K562 (cell line): ENCODE data around the gene NOD2. TPM values are rescaled to one million over a fixed set of nuclear protein-coding genes. Genes with fewer than 3 reads are reported as not detected.

Experiments used
- ATAC-seq: fragments of 200-7000 bp; cut with Tn5 transposase; 3 replicates; pipeline ENCODE4 v1.9.1; 2020; ENCODE audit warnings: moderate library complexity
- BruUV-seq: library from RNA; stranded (reverse); fragments of 400-500 nt; replicated peaks from 2 replicates; lab custom pipeline; 2021; lab: Mats Ljungman, UMichigan
- CTCF ChIA-PET: fragments of 300-600 bp; formaldehyde crosslinking; extraction: SDS; loops from one replicate; lab custom pipeline; 2021; ENCODE audit warnings: low intra/inter-chr PET ratio; lab: Yijun Ruan, JAX
- POLR2A ChIA-PET: fragments of 300-600, 350-650 bp; sonication (Branson Sonifier 250); formaldehyde crosslinking; extraction: SDS; loops from one replicate; lab custom pipeline; 2021; ENCODE audit warnings: antibody characterized with exemption, inconsistent platforms; lab: Yijun Ruan, JAX
- DNase-seq, 4 experiments: peaks; one replicate each; pipeline versions ENCODE4 v3.0.0 to v3.0.0-alpha.2; 2011 to 2018; ENCODE audit warnings: low spot score in 3 of 4, mixed read lengths in 3 of 4; ENCODE audit errors: extremely low read depth in 1 of 4
- FAIRE-seq: peaks from 2 replicates; lab custom pipeline; 2011; peaks lifted over from hg19 to GRCh38; lab: Jason Lieb, UNC
- H2AFZ ChIP-seq: 2 replicates; pipeline ENCODE4 v1.6.0; 2011; ENCODE audit warnings: low read depth, low read length, control low read depth, inconsistent platforms
- H3K27ac ChIP-seq: fragments of 200-600 bp; 3 replicates; pipeline ENCODE4 v1.8.0; 2011; ENCODE audit warnings: low read depth, mild to moderate bottlenecking, control low read depth, inconsistent platforms, low read length, moderate library complexity, mixed read lengths; ENCODE audit errors: extremely low read depth
- H3K27me3 ChIP-seq, 2 experiments: fragments of 300-600 bp in 1 of 2; 2 replicates in 1 of 2; 3 replicates in 1 of 2; pipeline versions ENCODE4 v1.6.0 to v1.8.0; 2011; ENCODE audit warnings: inconsistent platforms in 2 of 2, low read length in 2 of 2, mild to moderate bottlenecking in 1 of 2, mixed read lengths in 1 of 2, moderate library complexity in 1 of 2; ENCODE audit not compliant: control insufficient read depth in 2 of 2, insufficient read depth in 2 of 2
- H3K36me3 ChIP-seq: fragments of 300-600 bp; 3 replicates; pipeline ENCODE4 v1.8.0; 2011; ENCODE audit warnings: mild to moderate bottlenecking, low read length, inconsistent platforms; ENCODE audit not compliant: control insufficient read depth, insufficient read depth
- H3K4me1 ChIP-seq, 2 experiments: fragments of 200-600 bp in 1 of 2; replicated peaks in 1 of 2; 2 replicates in 1 of 2; 3 replicates in 1 of 2; pipeline versions ENCODE4 v1.5.1 to v1.8.0; 2011; ENCODE audit warnings: inconsistent platforms in 2 of 2, low read length in 2 of 2, mild to moderate bottlenecking in 1 of 2, mixed read lengths in 1 of 2, moderate library complexity in 1 of 2; ENCODE audit not compliant: control insufficient read depth in 2 of 2, insufficient read depth in 2 of 2
- H3K4me2 ChIP-seq: 2 replicates; pipeline ENCODE4 v1.6.1; 2011; ENCODE audit warnings: low read length, control low read depth, inconsistent platforms, mixed read lengths; ENCODE audit not compliant: insufficient read depth
- H3K4me3 ChIP-seq: fragments of 200-600 bp; sonication (generic), shearing (Covaris generic); 2 replicates; pipeline ENCODE4 v1.5.1; 2016; ENCODE audit warnings: control low read depth, inconsistent platforms
- H3K79me2 ChIP-seq: fragments of 200-600 bp; 3 replicates; pipeline ENCODE4 v1.8.0; 2011; ENCODE audit warnings: low read length, inconsistent platforms; ENCODE audit not compliant: control insufficient read depth, insufficient read depth
- H3K9ac ChIP-seq, 2 experiments: 2 replicates each; pipeline versions ENCODE4 v1.6.0 to v1.6.1; 2011; ENCODE audit warnings: low read depth in 2 of 2, low read length in 2 of 2, control low read depth in 1 of 2, inconsistent platforms in 1 of 2, mild to moderate bottlenecking in 1 of 2, mixed read lengths in 1 of 2; ENCODE audit not compliant: insufficient read depth in 1 of 2
- H3K9me1 ChIP-seq: one replicate; pipeline ENCODE4 v1.6.0; 2011; ENCODE audit warnings: inconsistent platforms, mild to moderate bottlenecking, low read length, moderate library complexity; ENCODE audit not compliant: control insufficient read depth, insufficient read depth
- H3K9me3 ChIP-seq: replicated peaks from 2 replicates; pipeline ENCODE4 v1.5.1; 2011; ENCODE audit warnings: low read depth, low read length, inconsistent platforms; ENCODE audit not compliant: control insufficient read depth, insufficient read depth
- H4K20me1 ChIP-seq: replicated peaks from 2 replicates; pipeline ENCODE4 v1.6.1; 2011; ENCODE audit warnings: low read length, inconsistent platforms, mixed read lengths; ENCODE audit not compliant: control insufficient read depth, insufficient read depth
- ARID3B ChIP-seq: fragments of 250-450 bp; sonication (Bioruptor Pico); IDR thresholded peaks from 2 replicates; pipeline ENCODE4 v1.4.0; 2020; ENCODE audit warnings: borderline replicate concordance
- CTCF ChIP-seq, 3 experiments: IDR thresholded peaks in 2 of 3; conservative IDR thresholded peaks in 1 of 3; 2 replicates each; pipeline ENCODE4 v1.5.1; 2011 to 2012; ENCODE audit warnings: low read length in 3 of 3, mild to moderate bottlenecking in 3 of 3, control low read depth in 2 of 3, improper control_type of control experiment in 1 of 3, inconsistent platforms in 1 of 3, low read depth in 1 of 3, mixed read lengths in 1 of 3, moderate library complexity in 1 of 3; ENCODE audit not compliant: insufficient read depth in 2 of 3
- DEAF1 ChIP-seq: fragments of 450-650 bp; formaldehyde crosslinking; IDR thresholded peaks from 2 replicates; pipeline ENCODE4 v1.4.0; 2020; ENCODE audit warnings: mild to moderate bottlenecking, moderate library complexity
- KAT7 ChIP-seq: sonication (generic); formaldehyde crosslinking; IDR thresholded peaks from 2 replicates; pipeline ENCODE4 v1.8.0; 2022; ENCODE audit warnings: missing genetic modification reagents, mild to moderate bottlenecking, borderline replicate concordance
- RAD21 ChIP-seq, 2 experiments: fragments of 250-450 bp in 1 of 2; fragments of 450-650 bp in 1 of 2; sonication (Bioruptor Pico) in 1 of 2; formaldehyde crosslinking in 1 of 2; IDR thresholded peaks in 1 of 2; conservative IDR thresholded peaks in 1 of 2; 2 replicates each; pipeline versions ENCODE4 v1.4.0 to v1.8.0; 2020 to 2022; ENCODE audit warnings: mild to moderate bottlenecking in 2 of 2, moderate library complexity in 1 of 2
- SLC30A9 ChIP-seq: fragments of 250-450 bp; sonication (Bioruptor Pico); IDR thresholded peaks from 2 replicates; pipeline ENCODE4 v1.8.0; 2022; ENCODE audit warnings: mild to moderate bottlenecking, moderate library complexity
- SRF ChIP-seq, 2 experiments: fragments of 250-450, 450-650 bp in 1 of 2; sonication (Bioruptor Pico) in 1 of 2; sonication (generic) in 1 of 2; formaldehyde crosslinking; IDR thresholded peaks; 2 replicates each; pipeline versions ENCODE4 v1.5.0 to v1.5.1; 2020 to 2022; ENCODE audit warnings: mild to moderate bottlenecking in 1 of 2, missing genetic modification reagents in 1 of 2
- ZNF75A ChIP-seq: fragments of 450-650 bp; formaldehyde crosslinking; IDR thresholded peaks from 2 replicates; pipeline ENCODE4 v1.4.0; 2020; ENCODE audit warnings: mild to moderate bottlenecking
- WGBS: fragments of 100-300 bp; shearing (Covaris generic); methylation state at CpG from one replicate; pipeline ENCODE4 v1.1.6; 2016; ENCODE audit warnings: low coverage, mixed read lengths; ENCODE audit not compliant: insufficient coverage; ENCODE audit errors: missing lambda C conversion rate; 5-methylcytosine and 5-hydroxymethylcytosine counted together
- in situ Hi-C: fragments of 300-500 bp; cut with MboI; formaldehyde crosslinking; loops from 4 replicates; pipeline ENCODE4 v1.15.0; 2018; ENCODE audit warnings: inconsistent platforms, mixed read lengths
- intact Hi-C: fragments of 100-400 bp; cut with micrococcal nuclease; formaldehyde crosslinking; loops from 2 replicates; pipeline ENCODE4 v1.14.2; 2022
- polyA plus RNA-seq, 8 experiments: library from polyadenylated mRNA; depleted of rRNA in 4 of 8; stranded (reverse) in 5 of 8; unstranded in 3 of 8; fragments of >200 nt; fragmentation: Nextera tagmentation in 2 of 8; fragmentation: Illumina TruSeq in 1 of 8; extraction: Ambion mirVana in 2 of 8; extraction: Trizol in 1 of 8; gene quantifications; 2 replicates each; pipeline versions ENCODE4 v1.2.1 to v1.2.3, GENCODE V29; 2011 to 2014; ENCODE audit warnings: inconsistent platforms in 1 of 8, missing spikeins in 1 of 8
- total RNA-seq, 7 experiments: library from RNA; depleted of rRNA in 6 of 7; stranded (reverse); fragments of >200 nt in 6 of 7; fragmentation: Illumina TruSeq in 2 of 7; extraction: Trizol in 2 of 7; gene quantifications; 2 replicates each; pipeline versions ENCODE4 v1.2.1 to v1.2.3, GENCODE V29; 2011 to 2021; ENCODE audit warnings: low replicate concordance in 1 of 7

NOD2 gene
- total and polyA plus RNA-seq, 9 of the 15 experiments (the other 6 are each of a cell fraction or from before 2014, with no cell fraction given): 0.04 TPM; not detected in 8

GRCh38 chr16:50747207-50747956 lies 54.0 kb downstream of the NOD2 start:
- Histone ChIP-seq H3K4me1 (peaks cover 0 to 2% of the 10 kb centered on the region in 2 experiments; a peak in 1 of 5 replicates), H2AFZ (no peak overlapping the region), H3K79me2 (no peaks in the 10 kb centered on the region), H3K9me1 (no peaks in the 10 kb centered on the region), H3K4me3 (no peak overlapping the region), H4K20me1 (no peaks in the 10 kb centered on the region), H3K36me3 (no peaks in the 10 kb centered on the region), H3K27ac (no peak overlapping the region), H3K4me2 (no peak overlapping the region), H3K9ac (no peak overlapping the region), H3K27me3 (no peaks in the 10 kb centered on the region), H3K9me3 (no peaks in the 10 kb centered on the region)
- POLR2A ChIA-PET: interaction anchor here (1.3 kb wide), 1 partner anchor 9 kb away, joined by 5 read pairs; no protein-coding TSS in a partner anchor
- intact Hi-C loops (loop anchor here (5.0 kb wide), 1 partner anchor 75 kb away; no protein-coding TSS in a partner anchor), in situ Hi-C loops (no loop called here)
- 35% methylated on average over 7 of the region's 7 CpGs for WGBS
- CTCF ChIA-PET: no interaction called here
- DNase-seq: no peak
- BruUV-seq: no TSS peak
- ATAC-seq: peak; percentile 44; the same call in 1 of the 3 replicates
- TF ChIP-seq DEAF1: peak; percentile 48
- TF ChIP-seq SLC30A9 (CRISPR knock-in tag): no peak
- peak in 1 of 2 experiments; percentile 49; a peak in 3 of 4 replicates for TF ChIP-seq RAD21 (CRISPR knock-in tag; conservative IDR thresholded peaks at IDR 0.05 in 1 of 2, IDR thresholded peaks at IDR 0.05 in 1 of 2)
- TF ChIP-seq KAT7 (CRISPR knock-in tag): no peak
- peak in 1 of 3 experiments; percentile 56; a peak in 3 of 6 replicates for TF ChIP-seq CTCF (IDR thresholded peaks at IDR 0.05 in 2 of 3, conservative IDR thresholded peaks at IDR 0.05 in 1 of 3; ENCODE audit: insufficient read depth in 2 of 3, low read depth in 1 of 3, low read length in 3 of 3)
- TF ChIP-seq SRF (CRISPR knock-in tag; IDR thresholded peaks at IDR 0.05): peak in 1 of 2 experiments; percentile 47; a peak in 1 of 4 replicates
- no peak for TF ChIP-seq ZNF75A (CRISPR knock-in tag)
- TF ChIP-seq ARID3B: no peak
- FAIRE-seq: no peak
